Gastroesophageal sphincter (tissue), 4 donors: ENCODE measurements around the gene RAD52. TPM values are rescaled to one million over a fixed set of nuclear protein-coding genes. Genes with fewer than 3 reads are reported as not detected.
"Not testable (repeated sequence)": the region's sequence is repeated elsewhere in the genome, so short reads cannot be mapped to it uniquely, and the experiment has no call there.

Source experiments
- ATAC-seq: fragments of 150-250 bp; one replicate; pipeline ENCODE4 v1.9.1; 2016; ENCODE audit warnings: mild to moderate bottlenecking, moderate library complexity
- H3K27ac ChIP-seq, 4 donors: fragments of 200-600 bp; sonication (generic) in 3 of 4; 1 replicate in 3 of 4; 2 replicates in 1 of 4; pipeline ENCODE4 v1.5.1; 2016 to 2019
- H3K27me3 ChIP-seq: fragments of 200-600 bp; sonication (generic); one replicate; pipeline ENCODE4 v1.5.1; 2019
- H3K36me3 ChIP-seq, 2 donors: fragments of 200-600 bp; sonication (generic); one replicate each; pipeline ENCODE4 v1.5.1; 2019; ENCODE audit warnings: control low read depth in 1 of 2
- H3K4me1 ChIP-seq, 3 donors: fragments of 200-600 bp; sonication (generic); 1 replicate in 2 of 3; 2 replicates in 1 of 3; pipeline ENCODE4 v1.5.1; 2016 to 2019; ENCODE audit warnings: control low read depth in 2 of 3
- H3K4me3 ChIP-seq, 2 donors: fragments of 200-600 bp; sonication (generic); one replicate each; pipeline ENCODE4 v1.5.1; 2019; ENCODE audit warnings: mild to moderate bottlenecking in 1 of 2, moderate library complexity in 1 of 2
- H3K9me3 ChIP-seq, 3 donors: fragments of 200-600 bp; sonication (generic); one replicate each; pipeline ENCODE4 v1.5.1; 2017 to 2019; ENCODE audit warnings: control low read depth in 2 of 3
- EP300 ChIP-seq: sonication (generic); formaldehyde crosslinking; IDR thresholded peaks from one replicate; pipeline ENCODE4 v1.6.1; 2017; ENCODE audit warnings: antibody characterized with exemption, mild to moderate bottlenecking
- POLR2A ChIP-seq, 2 donors: fragments of 450-650 bp; IDR thresholded peaks; one replicate each; pipeline ENCODE4 v1.6.1; 2017; ENCODE audit warnings: antibody characterized with exemption in 2 of 2, mild to moderate bottlenecking in 2 of 2, moderate library complexity in 1 of 2
- POLR2AphosphoS5 ChIP-seq: sonication (generic); formaldehyde crosslinking; IDR thresholded peaks from one replicate; pipeline ENCODE4 v1.6.1; 2017; ENCODE audit warnings: antibody characterized with exemption
- WGBS, 2 donors: methylation state at CpG; one replicate each; pipeline ENCODE4 v1.1.5; 2018; ENCODE audit warnings: low coverage in 1 of 2; 5-methylcytosine and 5-hydroxymethylcytosine counted together
- total RNA-seq, 4 donors: library from RNA; depleted of rRNA; stranded (reverse); fragments of >200 nt; gene quantifications; one replicate each; pipeline ENCODE4 v1.1.0, GENCODE V29; 2016
- TF ChIP-seq, protein P1 (sequence below), 4 experiments: fragments of 200-600 bp in 2 of 4; fragments of 450-650 bp in 2 of 4; sonication (generic) in 1 of 4; IDR thresholded peaks; one replicate each; pipeline ENCODE4 v1.5.1; 2017 to 2019; ENCODE audit warnings: antibody characterized with exemption in 4 of 4, mild to moderate bottlenecking in 2 of 4, moderate library complexity in 2 of 4

The RAD52 gene
- total RNA-seq, 4 donors from 2014 or later: 10.0 to 17.7 (median 13.5) TPM

DNA sequence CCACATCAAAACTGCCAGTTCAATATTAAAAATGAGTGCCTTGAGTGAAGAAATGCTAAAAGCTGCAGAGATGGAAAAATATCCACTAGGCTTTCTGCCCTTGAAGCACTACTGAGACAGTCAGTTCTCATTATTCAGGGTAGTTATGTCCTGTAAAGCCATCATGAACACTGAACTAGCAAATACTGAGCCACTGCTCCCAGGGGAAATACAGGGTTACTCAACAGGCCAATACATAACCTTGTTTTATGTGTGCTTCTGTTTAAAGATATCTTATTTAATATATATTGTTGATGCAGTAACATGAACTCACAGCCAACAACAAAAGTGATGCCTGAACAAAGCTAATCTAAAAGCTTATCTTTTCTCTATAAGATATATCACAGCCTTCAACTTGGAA lies 3.3 kb downstream of the RAD52 start:
- no peak overlapping the region for H3K4me3 ChIP-seq
- peaks cover 0 to 28% of the 10 kb centered on the region in 2 donors for H3K36me3 ChIP-seq
- no peaks in the 10 kb centered on the region for H3K9me3 ChIP-seq
- ATAC-seq: no peak
- no peak for TF ChIP-seq POLR2A (IDR thresholded peaks at IDR 0.05)
- H3K4me1 ChIP-seq: peaks cover 0 to 34% (median 8%) of the 10 kb centered on the region in 3 donors
- no peaks in the 10 kb centered on the region for H3K27me3 ChIP-seq
- H3K27ac ChIP-seq: no peak overlapping the region

DNA sequence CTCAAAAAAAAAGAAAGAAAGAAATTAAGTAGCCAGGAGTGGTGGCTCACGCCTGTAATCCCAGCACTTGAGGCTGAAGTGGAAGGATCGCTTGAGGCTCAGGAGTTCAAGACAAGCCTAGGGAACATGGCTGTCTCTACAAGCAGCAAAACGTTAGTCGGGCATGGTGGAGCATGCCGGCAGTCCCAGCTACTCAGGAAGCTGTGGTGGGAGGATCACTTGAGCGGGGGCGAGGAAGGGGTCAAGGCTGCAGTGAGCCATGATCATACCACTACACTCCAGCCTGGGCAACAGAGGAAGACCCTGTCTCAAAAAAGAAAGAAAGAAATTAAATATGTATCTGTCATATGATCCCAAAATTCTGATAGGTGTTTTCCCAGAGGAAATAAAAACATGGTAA lies 5.3 kb downstream of the RAD52 start:
- peaks cover 0 to 45% of the 10 kb centered on the region in 2 donors for H3K36me3 ChIP-seq
- no peaks in the 10 kb centered on the region for H3K27me3 ChIP-seq
- no peak overlapping the region for H3K27ac ChIP-seq
- H3K4me1 ChIP-seq: peaks cover 0 to 29% (median 8%) of the 10 kb centered on the region in 3 donors
- no peak for ATAC-seq
- H3K4me3 ChIP-seq: no peak overlapping the region
- WGBS, 2 donors: 75 to 81% methylated on average over 7 of the region's 7 CpGs
- no peaks in the 10 kb centered on the region for H3K9me3 ChIP-seq
- TF ChIP-seq EP300 (no peak), POLR2AphosphoS5 (no peak), POLR2A (IDR thresholded peaks at IDR 0.05) (no peak)
- TF ChIP-seq, protein P1, sequence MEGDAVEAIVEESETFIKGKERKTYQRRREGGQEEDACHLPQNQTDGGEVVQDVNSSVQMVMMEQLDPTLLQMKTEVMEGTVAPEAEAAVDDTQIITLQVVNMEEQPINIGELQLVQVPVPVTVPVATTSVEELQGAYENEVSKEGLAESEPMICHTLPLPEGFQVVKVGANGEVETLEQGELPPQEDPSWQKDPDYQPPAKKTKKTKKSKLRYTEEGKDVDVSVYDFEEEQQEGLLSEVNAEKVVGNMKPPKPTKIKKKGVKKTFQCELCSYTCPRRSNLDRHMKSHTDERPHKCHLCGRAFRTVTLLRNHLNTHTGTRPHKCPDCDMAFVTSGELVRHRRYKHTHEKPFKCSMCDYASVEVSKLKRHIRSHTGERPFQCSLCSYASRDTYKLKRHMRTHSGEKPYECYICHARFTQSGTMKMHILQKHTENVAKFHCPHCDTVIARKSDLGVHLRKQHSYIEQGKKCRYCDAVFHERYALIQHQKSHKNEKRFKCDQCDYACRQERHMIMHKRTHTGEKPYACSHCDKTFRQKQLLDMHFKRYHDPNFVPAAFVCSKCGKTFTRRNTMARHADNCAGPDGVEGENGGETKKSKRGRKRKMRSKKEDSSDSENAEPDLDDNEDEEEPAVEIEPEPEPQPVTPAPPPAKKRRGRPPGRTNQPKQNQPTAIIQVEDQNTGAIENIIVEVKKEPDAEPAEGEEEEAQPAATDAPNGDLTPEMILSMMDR (IDR thresholded peaks at IDR 0.05): no peak

DNA sequence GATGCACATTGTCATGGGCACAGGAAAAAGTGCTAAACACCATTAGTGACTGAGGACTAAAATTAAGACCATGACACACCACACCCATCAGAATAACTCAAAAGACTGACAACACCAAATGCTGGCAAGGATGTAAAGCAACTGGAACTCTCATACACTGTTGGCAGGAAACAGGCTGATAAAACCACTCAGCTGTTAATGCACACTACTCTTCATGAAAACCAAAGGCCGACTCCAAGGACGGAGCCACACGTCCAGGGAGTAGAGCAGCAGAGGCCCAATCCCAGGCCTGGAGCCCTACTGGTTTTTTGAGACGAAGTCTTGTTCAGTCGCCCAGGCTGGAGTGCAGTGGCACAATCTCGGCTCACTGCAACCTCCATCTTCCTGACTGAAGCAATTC lies 6.4 kb downstream of the RAD52 start:
- 68 to 90% methylated on average over 2 to 4 of the region's 6 CpGs for WGBS, 2 donors
- no peak overlapping the region for H3K4me3 ChIP-seq
- H3K9me3 ChIP-seq: no peaks in the 10 kb centered on the region
- ATAC-seq: no peak
- TF ChIP-seq EP300 (no peak), POLR2A (IDR thresholded peaks at IDR 0.05) (no peak), POLR2AphosphoS5 (no peak)
- TF ChIP-seq, protein P1 (IDR thresholded peaks at IDR 0.05): no peak
- H3K36me3 ChIP-seq: peaks cover 0 to 52% of the 10 kb centered on the region in 2 donors
- peaks cover 0 to 19% (median 1%) of the 10 kb centered on the region in 3 donors for H3K4me1 ChIP-seq
- H3K27ac ChIP-seq: no peak overlapping the region
- H3K27me3 ChIP-seq: no peaks in the 10 kb centered on the region

DNA sequence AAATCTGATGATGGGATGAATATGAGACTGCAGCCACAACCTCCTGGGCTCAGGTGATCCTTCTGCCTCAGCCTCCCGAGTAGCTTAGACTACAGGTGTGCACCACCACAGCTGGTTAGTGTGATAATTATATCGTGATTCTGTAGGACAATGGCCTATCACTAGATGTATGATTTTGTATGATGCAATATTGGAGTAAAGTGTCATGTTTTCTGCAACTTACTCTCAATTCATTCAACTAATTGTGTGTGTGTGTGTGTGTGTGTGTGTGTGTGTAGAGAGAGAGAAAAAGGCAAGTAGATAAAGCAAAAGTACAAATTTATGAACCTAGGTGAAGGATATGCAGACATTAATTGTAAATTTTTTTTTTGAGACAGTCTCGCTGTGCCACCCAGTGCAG lies 10.7 kb downstream of the RAD52 start:
- TF ChIP-seq POLR2AphosphoS5 (no peak), POLR2A (IDR thresholded peaks at IDR 0.05) (no peak), EP300 (no peak)
- TF ChIP-seq, protein P1 (IDR thresholded peaks at IDR 0.05): no peak
- 97% methylated on average over 3 of the region's 3 CpGs for WGBS, 2 donors
- Histone ChIP-seq H3K27me3 (no peaks in the 10 kb centered on the region), H3K4me1 (no peaks in the 10 kb centered on the region), H3K27ac (no peak overlapping the region), H3K9me3 (no peaks in the 10 kb centered on the region), H3K4me3 (no peak overlapping the region), H3K36me3 (peaks cover 0 to 69% of the 10 kb centered on the region in 2 donors)
- ATAC-seq: no peak

DNA sequence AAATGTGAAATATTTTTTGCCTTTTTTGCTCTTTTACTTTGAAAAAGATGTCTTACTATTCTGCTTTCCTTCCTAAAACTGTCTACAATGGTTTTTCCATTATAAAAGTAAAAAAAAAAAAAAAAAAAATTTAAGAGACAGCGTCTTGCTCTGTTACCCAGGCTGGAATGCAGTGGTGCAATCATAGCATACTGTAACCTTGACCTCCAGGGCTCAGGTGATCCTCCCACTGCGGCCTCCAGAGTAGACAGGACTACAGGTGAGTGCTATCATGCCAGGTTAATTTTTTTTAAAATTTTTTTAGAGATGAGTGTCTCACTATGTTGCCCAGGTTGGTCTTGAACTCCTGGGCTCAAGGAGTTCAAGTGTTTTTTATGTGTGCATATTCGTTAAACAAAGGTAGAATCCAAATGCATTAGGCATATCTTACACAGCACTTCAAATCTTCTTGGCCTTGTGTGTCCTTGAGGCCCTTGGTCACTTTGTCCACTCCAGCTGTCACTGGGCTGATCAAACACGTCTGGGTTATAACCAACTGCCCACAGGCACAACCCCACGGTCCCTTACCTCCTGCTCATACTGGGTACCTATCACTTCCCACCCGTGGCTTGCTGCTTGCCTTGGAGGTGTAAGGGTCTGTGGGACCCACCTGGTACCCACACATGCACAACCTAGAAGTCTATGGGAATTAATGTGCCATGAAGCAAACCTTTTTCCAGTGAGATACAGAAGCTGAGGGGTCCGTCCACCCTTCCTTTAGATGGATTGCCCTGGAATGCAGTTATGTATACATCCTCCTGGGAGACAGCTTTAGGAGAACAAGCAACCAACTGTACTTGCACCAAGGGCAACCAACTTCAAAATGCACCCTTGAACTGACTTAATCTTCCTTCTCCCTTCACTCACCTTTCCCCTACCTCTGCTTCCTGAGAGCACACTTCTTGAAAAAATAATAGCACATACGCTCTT lies 12.8 kb downstream of the RAD52 start:
- Histone ChIP-seq H3K27ac (no peak overlapping the region), H3K9me3 (no peaks in the 10 kb centered on the region), H3K36me3 (peaks cover 0 to 62% of the 10 kb centered on the region in 2 donors), H3K27me3 (no peaks in the 10 kb centered on the region), H3K4me1 (no peaks in the 10 kb centered on the region), H3K4me3 (no peak overlapping the region)
- 86 to 87% methylated on average over 6 to 7 of the region's 8 CpGs for WGBS, 2 donors
- TF ChIP-seq EP300 (no peak), POLR2AphosphoS5 (no peak), POLR2A (IDR thresholded peaks at IDR 0.05) (no peak)
- TF ChIP-seq, protein P1 (IDR thresholded peaks at IDR 0.05): no peak
- no peak for ATAC-seq

DNA sequence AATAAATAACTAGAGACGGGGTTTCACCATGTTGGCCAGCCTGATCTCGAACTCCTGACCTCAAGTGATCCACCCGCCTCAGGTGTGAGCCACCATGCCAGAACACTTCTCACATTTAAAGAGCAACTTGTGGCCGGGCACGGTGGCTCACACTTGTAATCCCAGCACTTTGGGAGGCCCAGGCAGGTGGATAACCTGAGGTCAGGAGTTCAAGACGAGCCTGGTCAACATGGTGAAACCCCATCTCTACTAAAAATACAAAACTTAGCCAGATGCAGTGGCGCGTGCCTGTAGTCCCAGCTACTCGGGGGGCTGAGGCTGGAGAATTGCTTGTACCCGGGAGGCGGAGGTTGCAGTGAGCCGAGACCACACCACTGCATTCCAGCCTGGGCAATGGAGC lies 13.6 kb downstream of the RAD52 start:
- H3K36me3 ChIP-seq: peaks cover 0 to 62% of the 10 kb centered on the region in 2 donors
- ATAC-seq: not testable (repeated sequence)

More for the DNA sequence above, 13.6 kb downstream of the RAD52 start:
- WGBS, 2 donors: 86 to 100% methylated on average over 7 to 8 of the region's 12 CpGs
- H3K27me3 ChIP-seq, H3K27ac ChIP-seq, H3K9me3 ChIP-seq, H3K4me3 ChIP-seq, H3K4me1 ChIP-seq: not testable (repeated sequence)
